GM23248 (cell line): ENCODE measurements around the gene TMEM235.

Experiments
- EZH2 ChIP-seq: fragments of 200-600 bp; sonication (generic); IDR thresholded peaks from 2 replicates; pipeline ENCODE4 v1.6.1; 2018; ENCODE audit warnings: antibody characterized with exemption, mild to moderate bottlenecking; ENCODE audit not compliant: insufficient read depth, poor library complexity, severe bottlenecking
- EZH2phosphoT487 ChIP-seq: fragments of 200-600 bp; sonication (generic); IDR thresholded peaks from 2 replicates; pipeline ENCODE4 v1.6.1; 2018; ENCODE audit warnings: antibody characterized with exemption, moderate library complexity, mild to moderate bottlenecking, low read depth; ENCODE audit not compliant: insufficient read depth

DNA sequence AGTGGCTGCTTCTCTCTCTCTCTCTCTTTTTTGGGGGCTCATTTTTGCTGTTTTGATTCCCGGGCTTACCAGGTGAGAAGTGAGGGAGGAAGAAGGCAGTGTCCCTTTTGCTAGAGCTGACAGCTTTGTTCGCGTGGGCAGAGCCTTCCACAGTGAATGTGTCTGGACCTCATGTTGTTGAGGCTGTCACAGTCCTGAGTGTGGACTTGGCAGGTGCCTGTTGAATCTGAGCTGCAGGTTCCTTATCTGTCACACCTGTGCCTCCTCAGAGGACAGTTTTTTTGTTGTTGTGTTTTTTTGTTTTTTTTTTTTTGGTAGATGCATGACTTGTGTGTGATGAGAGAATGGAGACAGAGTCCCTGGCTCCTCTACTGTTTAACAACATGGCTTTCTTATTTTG is 7.7 kb upstream of the TMEM235 start:
- TF ChIP-seq EZH2, result no peak
- TF ChIP-seq EZH2phosphoT487, result no peak
